Stimulated activated CD8-positive, alpha-beta memory T cell treated with anti-CD3 and anti-CD28 coated beads, Interleukin-12 subunit alpha, Interleukin-12 subunit beta, amount 100 ng/mL, for 1 hour (primary cell): ENCODE data around the gene APBA2.
"Not testable (repeated sequence)": the region's sequence is repeated elsewhere in the genome, so short reads cannot be mapped to it uniquely, and the experiment has no call there.

Experiments
- DNase-seq: peaks from one replicate; pipeline ENCODE4 v3.0.0-alpha.2; 2020; ENCODE audit warnings: low read depth

Gene APBA2

DNA sequence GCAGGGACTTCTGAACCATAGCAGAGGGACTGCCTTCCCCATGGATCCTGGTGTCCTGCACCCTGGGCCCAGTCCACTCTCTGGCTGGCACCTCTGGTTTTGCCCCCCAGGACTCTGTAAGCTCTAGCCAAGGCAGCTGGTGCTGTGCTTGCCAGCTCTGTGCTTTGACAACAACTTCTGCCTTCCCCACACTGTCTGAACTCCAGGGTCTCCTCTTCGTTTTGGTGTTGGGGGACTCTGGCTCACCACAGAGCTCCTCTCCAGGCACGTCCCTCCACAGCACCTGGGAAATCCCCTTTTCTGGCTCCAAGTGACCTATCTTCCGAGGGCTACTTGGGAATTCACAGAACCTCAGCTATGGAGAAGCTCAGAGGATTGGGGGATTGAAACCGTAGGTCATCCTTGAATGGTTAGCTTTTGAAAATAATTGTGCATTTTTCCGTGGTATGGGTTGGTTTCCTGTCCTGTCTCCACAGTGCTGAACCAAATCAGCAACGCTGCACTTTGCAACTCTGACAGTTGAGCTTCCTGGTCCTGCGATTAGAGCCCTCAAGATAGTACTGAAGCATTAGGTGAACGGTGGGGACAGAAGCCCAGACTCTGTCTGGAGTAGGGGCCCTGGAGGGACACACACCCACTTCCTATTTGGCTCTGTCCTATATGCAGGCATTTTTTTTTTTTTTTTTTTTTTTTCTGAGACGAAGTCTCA lies 152.4 kb downstream of the APBA2 start:
- no peak for DNase-seq

DNA sequence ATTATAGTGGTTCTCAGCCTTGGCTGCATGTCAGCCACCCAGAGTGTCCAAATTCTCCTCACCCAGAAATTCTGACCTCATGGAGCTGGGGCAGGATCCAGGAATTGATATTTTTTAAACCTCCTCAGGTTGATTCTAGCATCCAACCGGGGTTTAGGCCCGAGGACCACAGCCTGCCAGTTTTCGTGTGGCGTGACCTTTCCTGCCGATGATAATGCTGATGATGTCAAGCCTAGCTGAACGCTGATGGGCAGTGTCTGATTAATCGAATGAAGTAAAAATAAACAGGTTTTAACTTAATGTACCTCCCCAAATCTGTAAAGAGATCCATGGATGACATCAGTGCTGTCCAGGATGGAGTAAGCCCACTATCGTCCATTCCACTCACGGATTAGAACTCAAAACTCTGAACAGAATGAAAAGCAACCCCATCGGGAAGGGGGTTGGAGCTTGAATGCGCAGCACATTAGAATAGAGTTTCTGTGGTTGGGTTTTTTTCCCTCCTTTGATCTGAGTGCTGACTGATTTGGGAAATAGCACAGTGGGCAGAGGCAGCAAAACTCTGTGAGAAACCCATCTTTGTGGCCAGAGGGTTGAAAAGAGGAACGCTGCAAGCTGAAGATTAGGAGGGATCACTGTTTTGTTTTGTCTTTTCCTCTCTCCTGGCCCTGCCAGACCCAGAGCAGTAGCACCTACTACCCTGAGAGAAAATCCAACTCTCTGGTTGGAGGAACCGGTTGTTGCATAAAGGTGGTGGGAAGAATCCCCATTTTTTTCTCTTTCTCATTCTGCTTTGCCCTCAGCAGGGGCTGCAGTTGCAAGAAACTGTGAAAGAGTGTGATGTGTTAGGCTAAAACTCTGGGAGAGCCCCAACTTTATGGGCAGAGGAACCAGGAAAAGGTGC lies 153.9 kb downstream of the APBA2 start:
- no peak for DNase-seq

GRCh38 chr15:29040370-29040751 lies 154.6 kb downstream of the APBA2 start:
- DNase-seq = no peak

GRCh38 chr15:29043736-29044502 lies 158.1 kb downstream of the APBA2 start:
- DNase-seq = no peak

DNA sequence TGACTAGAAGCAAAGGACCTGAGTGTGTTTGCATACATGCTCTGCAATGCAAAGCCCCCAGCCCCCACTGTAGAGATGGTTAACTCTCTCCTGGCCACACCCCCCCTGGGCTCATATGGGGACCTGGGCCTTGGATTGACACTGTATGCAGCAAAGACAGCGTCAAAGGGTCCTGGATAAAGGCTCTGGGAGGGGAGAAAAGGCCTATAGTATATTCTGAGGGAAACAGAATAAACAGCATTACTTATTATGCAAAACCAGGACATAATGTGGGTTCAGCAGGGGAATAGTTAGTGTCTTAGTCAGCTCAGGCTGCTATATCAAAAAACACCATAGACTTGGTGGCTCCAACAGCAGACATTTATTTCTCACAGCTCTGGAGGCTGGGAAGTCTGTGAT lies 158.7 kb downstream of the APBA2 start:
- DNase-seq = no peak

DNA sequence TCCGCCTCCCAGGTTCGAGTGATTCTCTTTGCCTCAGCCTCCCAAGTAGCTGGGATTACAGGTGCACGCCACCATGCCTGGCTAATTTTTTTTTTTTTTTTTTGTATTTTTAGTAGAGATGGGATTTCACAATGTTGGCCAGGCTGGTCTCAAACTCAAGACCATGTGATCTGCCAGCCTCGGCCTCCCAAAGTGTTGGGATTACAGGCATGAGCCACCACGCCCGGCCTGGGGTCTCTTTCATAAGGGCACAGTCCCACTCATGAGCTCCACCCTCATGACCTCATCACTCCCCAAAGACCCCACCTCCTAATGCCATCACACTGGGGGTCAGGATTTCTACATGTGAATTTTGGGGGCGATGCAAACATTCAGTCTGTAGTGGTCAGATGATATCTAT lies 159.4 kb downstream of the APBA2 start:
- DNase-seq = not testable (repeated sequence)

DNA sequence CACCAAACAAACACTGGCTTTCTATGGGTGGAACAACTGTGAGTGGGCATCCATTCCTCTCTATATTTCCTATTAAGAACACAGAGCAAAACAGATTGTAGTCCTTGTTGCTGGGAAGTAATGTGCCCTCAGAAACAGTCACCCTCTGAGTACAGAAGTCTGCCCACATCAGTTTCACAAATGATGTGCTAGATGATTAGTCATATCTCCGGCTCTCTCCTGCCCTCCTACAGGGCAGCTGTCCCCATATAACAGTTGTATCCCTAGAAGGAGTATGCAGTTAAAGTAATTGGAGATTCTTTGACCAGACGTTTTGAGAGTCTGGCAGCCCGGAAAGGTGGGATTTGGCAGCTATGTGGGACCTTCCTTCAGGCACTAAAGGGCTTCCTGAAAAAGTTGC lies 159.9 kb downstream of the APBA2 start:
- no peak for DNase-seq

DNA sequence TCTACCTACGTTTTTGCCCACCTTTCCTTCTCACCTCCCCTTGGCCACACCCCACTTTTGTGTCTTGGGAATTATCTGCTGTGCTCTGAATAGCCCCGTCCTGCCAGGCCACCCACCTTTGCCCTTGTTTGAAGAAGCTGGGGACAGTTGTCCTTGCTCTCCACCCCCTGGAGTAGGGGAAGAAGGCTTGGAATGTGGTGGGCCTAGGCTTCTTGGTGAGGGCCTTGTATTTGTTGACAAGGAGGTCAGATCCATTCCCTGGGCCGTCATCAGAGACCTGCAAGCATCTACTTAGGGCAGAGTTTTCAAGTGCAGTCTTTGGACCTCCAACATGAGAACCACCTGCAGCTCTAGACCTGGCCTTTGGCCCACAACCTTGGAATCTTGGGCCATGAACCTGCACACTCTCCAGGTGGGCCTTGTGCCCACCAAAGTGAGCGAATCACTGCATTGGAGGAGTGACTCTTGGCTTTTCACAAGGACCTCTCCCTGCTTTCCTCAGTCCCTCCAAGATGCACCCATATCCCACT lies 160.6 kb downstream of the APBA2 start:
- DNase-seq = no peak

- no peak for DNase-seq
Observed at GRCh38 chr15:29046977-29047376, 161.2 kb downstream of the APBA2 start.

GRCh38 chr15:29048011-29048410 lies 162.2 kb downstream of the APBA2 start:
- DNase-seq = no peak

DNA sequence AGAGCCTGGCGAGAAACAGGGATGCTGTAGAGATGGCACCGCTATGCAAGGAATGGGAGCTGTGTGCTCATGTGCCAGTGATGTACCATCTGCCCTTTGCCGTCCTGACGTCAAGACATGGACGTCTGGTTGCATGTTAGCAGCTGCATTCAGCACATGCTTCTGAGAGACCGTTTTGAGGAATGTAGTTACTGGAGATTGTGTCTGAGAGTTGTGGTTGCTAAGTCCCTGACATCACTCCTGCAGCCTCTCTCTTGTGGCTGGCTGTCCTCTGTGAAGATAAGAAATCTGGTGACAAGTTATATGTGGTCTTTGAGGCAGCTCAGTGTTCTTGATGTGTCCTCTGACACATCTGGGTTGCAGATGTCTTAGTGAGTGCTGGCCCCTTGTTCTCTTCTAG lies 165.1 kb downstream of the APBA2 start:
- no peak for DNase-seq

GRCh38 chr15:29051422-29051821 lies 165.6 kb downstream of the APBA2 start:
- DNase-seq = no peak

DNA sequence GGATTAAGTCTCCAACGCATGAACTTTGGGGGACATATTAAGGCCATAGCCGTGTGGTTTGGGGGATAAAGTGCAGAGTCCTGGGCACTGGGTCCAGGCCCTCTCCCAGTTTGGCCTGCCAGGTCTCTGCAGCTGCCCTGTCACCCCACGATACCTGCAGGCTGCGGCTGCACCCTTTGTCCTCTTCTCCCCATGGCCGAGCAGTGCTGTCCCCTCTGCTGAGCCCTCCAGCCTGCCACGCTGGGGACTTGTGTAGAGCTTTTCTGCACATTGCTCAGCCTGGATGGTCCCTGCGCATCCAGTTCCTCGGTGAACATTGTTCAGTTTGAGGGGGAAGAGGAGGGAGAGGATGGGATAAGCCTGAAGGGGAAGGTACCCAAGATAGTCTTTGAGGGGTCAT lies 167.2 kb downstream of the APBA2 start:
- no peak for DNase-seq

DNA sequence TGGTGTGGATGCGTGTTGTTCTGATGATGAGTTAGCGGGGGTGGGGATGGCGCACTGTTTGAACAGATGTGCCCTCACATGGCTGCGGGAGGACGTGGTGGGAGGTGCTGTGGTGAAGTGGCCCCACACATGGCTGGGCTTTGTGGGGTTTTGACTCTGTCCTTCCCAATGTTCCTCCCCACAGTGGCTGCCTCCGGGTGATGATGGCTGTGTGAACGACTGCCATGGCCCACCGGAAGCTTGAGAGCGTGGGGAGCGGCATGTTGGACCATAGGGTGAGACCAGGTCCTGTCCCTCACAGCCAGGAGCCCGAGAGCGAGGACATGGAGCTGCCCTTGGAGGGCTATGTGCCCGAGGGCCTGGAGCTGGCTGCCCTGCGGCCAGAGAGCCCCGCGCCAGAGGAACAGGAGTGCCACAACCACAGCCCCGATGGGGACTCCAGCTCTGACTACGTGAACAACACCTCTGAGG lies 167.9 kb downstream of the APBA2 start:
- DNase-seq = no peak

GRCh38 chr15:29054171-29055045 lies 168.6 kb downstream of the APBA2 start:
- DNase-seq = no peak

DNA sequence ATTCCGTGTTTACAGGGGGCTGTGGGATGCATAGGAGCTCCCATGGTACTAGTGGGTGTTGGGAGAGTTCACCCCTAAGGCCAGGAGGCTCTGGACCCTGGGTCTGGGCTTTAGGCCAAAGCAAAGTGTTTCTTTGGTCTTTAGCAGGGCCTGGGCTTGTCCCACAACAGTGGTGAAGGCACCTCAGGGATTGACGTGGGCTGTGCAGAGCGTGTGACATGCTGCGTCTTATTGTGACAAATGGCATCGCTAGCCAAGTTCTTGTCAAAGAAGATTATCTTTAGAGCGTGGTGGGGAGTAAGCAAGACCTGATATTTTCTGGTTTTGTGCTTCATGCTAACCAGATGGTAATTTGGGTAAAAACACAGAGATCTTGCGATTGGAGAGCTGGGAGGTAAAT lies 170.1 kb downstream of the APBA2 start:
- DNase-seq = no peak

DNA sequence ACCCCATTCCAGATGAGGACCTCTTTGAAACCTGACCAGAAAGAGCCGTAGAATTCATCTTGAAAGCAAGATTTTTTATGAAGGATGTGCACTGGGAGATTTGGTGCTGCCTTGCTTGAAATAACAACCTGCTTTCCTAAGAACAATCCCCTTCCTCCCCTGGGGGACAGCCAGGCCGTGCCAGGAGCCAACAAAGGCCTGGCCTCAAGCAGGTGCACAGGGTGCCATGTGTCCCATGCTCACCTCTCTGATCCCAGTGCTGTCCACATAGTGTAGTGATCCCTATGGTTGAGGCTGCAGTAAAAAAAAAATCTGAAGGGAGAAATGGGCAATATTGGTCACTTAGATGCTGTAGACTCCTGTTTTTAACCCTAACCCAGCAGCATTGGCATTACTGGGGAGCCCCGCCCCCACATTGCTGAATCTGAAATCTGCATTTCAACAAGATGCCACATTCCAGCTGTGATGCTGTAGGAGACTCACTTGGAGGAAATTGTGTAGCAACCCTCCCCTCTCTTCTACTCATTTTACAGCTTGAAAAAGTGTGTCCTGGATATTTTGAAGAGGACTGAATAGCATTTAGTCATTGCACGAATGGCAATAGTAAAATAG lies 171.2 kb downstream of the APBA2 start:
- DNase-seq = no peak

DNA sequence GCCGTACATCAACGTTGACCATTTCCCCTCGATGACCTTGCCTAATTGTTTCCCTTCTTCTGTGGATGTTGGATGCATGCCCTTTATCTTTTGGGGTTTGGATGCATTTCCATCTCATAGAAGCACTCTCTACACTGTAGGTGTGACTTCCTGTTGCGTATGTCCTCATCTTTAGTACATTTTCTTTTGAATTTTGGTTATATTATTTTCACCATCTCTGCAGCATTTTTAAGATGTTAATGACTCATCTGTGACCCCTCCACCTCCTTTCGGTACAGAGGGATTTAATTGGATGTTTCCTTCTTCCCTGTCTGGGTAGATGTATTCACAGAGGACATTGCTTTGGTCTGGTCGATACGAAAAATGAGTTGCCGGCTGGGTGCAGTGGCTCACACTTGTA lies 172.1 kb downstream of the APBA2 start:
- no peak for DNase-seq

GRCh38 chr15:29058903-29059539 lies 173.2 kb downstream of the APBA2 start:
- DNase-seq = no peak

GRCh38 chr15:29059871-29060640 lies 174.3 kb downstream of the APBA2 start:
- DNase-seq = no peak
